Endothelial cell of hepatic sinusoid (primary cell): ENCODE data around the gene CCN5.
"Not testable (repeated sequence)": the region's sequence is repeated elsewhere in the genome, so short reads cannot be mapped to it uniquely, and the experiment has no call there.

ENCODE experiments used
- in situ Hi-C: cut with HindIII; loops from 2 replicates; pipeline ENCODE4 v1.10.0; 2017; ENCODE audit warnings: low sequenced_read_pairs

Gene CCN5

GRCh38 chr20:44714701-44715498 is at the start of gene CCN5:
Gene CCN5 (plus strand): TSS chr20:44715369. CDS start chr20:44715391, 22 bp downstream.
- in situ Hi-C loops: no loop called here

GRCh38 chr20:44666066-44666465 is 49.1 kb upstream of the CCN5 start:
- in situ Hi-C loops: loop anchor here (5.0 kb wide), 1 partner anchor 49 kb away; no protein-coding TSS in a partner anchor

GRCh38 chr20:44670851-44671250 is 44.3 kb upstream of the CCN5 start:
- in situ Hi-C loops: not testable (repeated sequence)

GRCh38 chr20:44671541-44671940 is 43.6 kb upstream of the CCN5 start:
- in situ Hi-C loops: not testable (repeated sequence)

- in situ Hi-C loops: not testable (repeated sequence)
Measured at GRCh38 chr20:44672318-44672902, 42.8 kb upstream of the CCN5 start.

GRCh38 chr20:44678242-44678641 is 36.9 kb upstream of the CCN5 start:
- in situ Hi-C loops: no loop called here

GRCh38 chr20:44678990-44679611 is 36.1 kb upstream of the CCN5 start:
- in situ Hi-C loops: no loop called here

- in situ Hi-C loops: no loop called here
Measured at GRCh38 chr20:44681796-44682566, 33.2 kb upstream of the CCN5 start.

GRCh38 chr20:44683263-44684046 is 31.7 kb upstream of the CCN5 start:
- in situ Hi-C loops: no loop called here

GRCh38 chr20:44684047-44684967 is 30.9 kb upstream of the CCN5 start:
- in situ Hi-C loops: no loop called here

GRCh38 chr20:44686934-44687333 is 28.2 kb upstream of the CCN5 start:
- in situ Hi-C loops: no loop called here

- in situ Hi-C loops: no loop called here
Measured at GRCh38 chr20:44688053-44688625, 27.0 kb upstream of the CCN5 start.

GRCh38 chr20:44689809-44690208 is 25.4 kb upstream of the CCN5 start:
- in situ Hi-C loops: no loop called here

- in situ Hi-C loops: no loop called here
Measured at GRCh38 chr20:44690781-44691423, 24.3 kb upstream of the CCN5 start.

- in situ Hi-C loops: no loop called here
Measured at GRCh38 chr20:44691424-44692423, 23.4 kb upstream of the CCN5 start.

GRCh38 chr20:44692932-44693480 is 22.2 kb upstream of the CCN5 start:
- in situ Hi-C loops: no loop called here

- in situ Hi-C loops: no loop called here
Measured at GRCh38 chr20:44693627-44694026, 21.5 kb upstream of the CCN5 start.
